GM18498 (cell line): Measurements from ENCODE around the gene ERAL1.
A peak's percentile ranks its signal among the peaks of the same experiment; 100 is the strongest.
"Not testable (repeated sequence)": the region's sequence is repeated elsewhere in the genome, so short reads cannot be mapped to it uniquely, and the experiment has no call there.

ENCODE experiments used
- ATAC-seq: cut with Tn5 transposase; IDR thresholded peaks from one replicate; pipeline ENCODE4 v1.9.1; 2021; ENCODE audit warnings: mild to moderate bottlenecking, moderate library complexity; ENCODE audit not compliant: unreplicated experiment

ERAL1 gene

GRCh38 chr17:28878158-28878910, 23.5 kb downstream of the ERAL1 start:
- ATAC-seq = no peak

GRCh38 chr17:28878981-28879380, 24.2 kb downstream of the ERAL1 start:
- no peak for ATAC-seq

GRCh38 chr17:28879886-28880571, 25.2 kb downstream of the ERAL1 start:
- no peak for ATAC-seq

GRCh38 chr17:28880572-28880945, 25.7 kb downstream of the ERAL1 start:
- no peak for ATAC-seq

GRCh38 chr17:28881533-28882056, 26.8 kb downstream of the ERAL1 start:
- no peak for ATAC-seq

- ATAC-seq = no peak
These were observed 27.5 kb downstream of the ERAL1 start for GRCh38 chr17:28882154-28882895.

GRCh38 chr17:28883967-28884702, 29.3 kb downstream of the ERAL1 start:
- ATAC-seq = no peak

GRCh38 chr17:28885363-28885762, 30.5 kb downstream of the ERAL1 start:
- no peak for ATAC-seq

- no peak for ATAC-seq
These were observed 31.1 kb downstream of the ERAL1 start for GRCh38 chr17:28885951-28886350.

GRCh38 chr17:28887871-28888471, 33.2 kb downstream of the ERAL1 start:
- ATAC-seq = no peak

GRCh38 chr17:28888832-28889231, 34.0 kb downstream of the ERAL1 start:
- no peak for ATAC-seq

- no peak for ATAC-seq
These were observed 35.2 kb downstream of the ERAL1 start for GRCh38 chr17:28889996-28890395.

GRCh38 chr17:28891201-28891600, 36.4 kb downstream of the ERAL1 start:
- no peak for ATAC-seq

- no peak for ATAC-seq
These were observed 37.2 kb downstream of the ERAL1 start for GRCh38 chr17:28892024-28892423.

GRCh38 chr17:28893248-28894183, 38.7 kb downstream of the ERAL1 start:
- ATAC-seq = not testable (repeated sequence)

- no peak for ATAC-seq
These were observed 41.1 kb downstream of the ERAL1 start for GRCh38 chr17:28895794-28896447.

GRCh38 chr17:28896491-28896883, 41.7 kb downstream of the ERAL1 start:
- no peak for ATAC-seq

GRCh38 chr17:28896884-28897768, 42.3 kb downstream of the ERAL1 start, which contains the start of gene FLOT2:
FLOT2 (minus strand) TSS chr17:28897733; CDS start chr17:28897574, 159 bp downstream.
- ATAC-seq = peak; percentile 42
